Measurements from ENCODE around the gene FAM163B.

The FAM163B gene

DNA sequence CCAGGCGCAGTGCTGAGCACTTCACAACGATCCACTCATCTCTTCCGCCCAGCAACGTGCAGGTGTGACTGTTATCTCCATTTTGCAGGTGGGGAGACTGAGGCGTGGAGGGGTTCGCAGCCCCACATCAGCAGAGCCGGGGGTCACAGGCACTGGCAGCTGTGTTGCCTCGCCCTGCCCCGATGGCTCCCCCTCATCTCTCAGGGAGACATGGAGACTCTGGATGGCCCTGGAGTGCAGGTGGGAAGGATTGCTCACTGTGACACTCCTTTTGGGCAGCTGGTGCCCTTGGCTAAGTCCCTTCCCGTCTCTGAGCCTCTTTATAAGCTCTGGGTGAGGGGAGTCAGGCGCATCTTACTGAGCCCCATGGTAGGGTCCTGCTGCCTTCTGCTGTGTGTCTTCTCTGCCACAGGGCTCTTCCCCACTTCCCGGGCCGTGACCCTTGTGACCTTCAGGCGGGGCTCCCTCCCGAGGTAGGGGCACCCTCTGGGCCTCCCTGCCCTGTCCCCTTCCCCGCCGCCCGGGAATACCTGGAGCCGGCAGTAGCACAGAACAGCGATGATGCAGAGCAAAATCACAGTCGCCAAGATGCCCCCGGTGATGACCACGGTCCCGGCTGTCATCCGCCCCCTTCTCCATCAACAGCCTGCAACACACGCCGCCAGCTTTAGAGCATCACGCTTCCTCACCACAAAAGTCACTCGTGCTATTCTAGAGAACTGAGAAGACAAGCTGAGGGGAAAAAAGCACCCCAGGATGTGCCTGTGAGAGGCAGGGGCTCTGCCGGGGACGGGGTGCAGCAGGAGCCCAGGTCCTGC lies 29.4 kb downstream of the FAM163B start:
- no peak for DNase-seq

DNA sequence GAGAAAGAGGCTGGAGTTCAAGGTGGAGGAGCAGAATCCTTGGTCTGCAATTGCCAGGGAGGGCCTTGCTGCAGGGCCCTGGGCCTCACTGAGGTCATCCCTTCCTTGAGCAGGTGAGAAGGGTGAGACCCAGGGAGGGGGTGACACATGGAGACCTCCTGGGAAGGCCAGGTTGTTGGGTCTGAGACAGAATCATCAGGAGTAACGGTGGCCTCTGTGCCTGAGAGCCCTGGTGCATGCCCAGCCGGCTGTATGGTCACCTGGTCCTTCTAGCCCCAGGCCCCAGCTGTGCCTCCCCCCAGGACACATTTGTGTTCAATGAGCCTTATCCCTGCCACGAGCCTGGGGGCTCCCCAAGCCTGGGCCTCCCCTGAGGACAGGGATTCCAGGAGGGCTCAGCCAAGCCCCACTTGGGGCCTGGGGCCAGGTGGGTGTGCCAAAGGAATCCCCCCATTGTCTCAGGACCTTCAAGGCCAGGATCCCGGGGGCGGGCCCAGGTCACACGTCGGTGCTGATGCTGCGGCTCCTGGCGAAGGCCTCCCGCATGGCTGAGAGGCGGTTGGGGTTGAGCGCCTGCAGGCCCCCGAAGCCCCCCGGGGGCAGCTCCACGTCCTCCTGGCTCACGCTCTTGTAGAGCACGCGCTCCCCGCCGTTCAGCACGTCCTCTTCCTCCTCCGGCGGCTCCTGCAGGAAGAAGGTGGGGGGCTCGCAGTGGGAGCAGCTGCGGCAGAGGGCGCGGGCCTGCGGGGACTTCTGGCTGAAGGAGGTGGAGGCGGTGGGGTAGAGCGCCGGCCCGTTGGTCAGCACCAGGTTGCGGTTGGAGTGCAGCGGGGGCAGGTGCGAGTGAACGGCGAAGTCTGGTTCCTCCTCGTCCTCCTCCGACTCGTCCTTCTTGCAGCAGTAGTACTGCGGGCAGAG lies 30.4 kb downstream of the FAM163B start:
- no peak for DNase-seq

GRCh38 chr9:133577737-133578112 lies 31.5 kb downstream of the FAM163B start:
- DNase-seq = no peak

GRCh38 chr9:133576875-133577736 lies 32.1 kb downstream of the FAM163B start:
- no peak for DNase-seq

DNA sequence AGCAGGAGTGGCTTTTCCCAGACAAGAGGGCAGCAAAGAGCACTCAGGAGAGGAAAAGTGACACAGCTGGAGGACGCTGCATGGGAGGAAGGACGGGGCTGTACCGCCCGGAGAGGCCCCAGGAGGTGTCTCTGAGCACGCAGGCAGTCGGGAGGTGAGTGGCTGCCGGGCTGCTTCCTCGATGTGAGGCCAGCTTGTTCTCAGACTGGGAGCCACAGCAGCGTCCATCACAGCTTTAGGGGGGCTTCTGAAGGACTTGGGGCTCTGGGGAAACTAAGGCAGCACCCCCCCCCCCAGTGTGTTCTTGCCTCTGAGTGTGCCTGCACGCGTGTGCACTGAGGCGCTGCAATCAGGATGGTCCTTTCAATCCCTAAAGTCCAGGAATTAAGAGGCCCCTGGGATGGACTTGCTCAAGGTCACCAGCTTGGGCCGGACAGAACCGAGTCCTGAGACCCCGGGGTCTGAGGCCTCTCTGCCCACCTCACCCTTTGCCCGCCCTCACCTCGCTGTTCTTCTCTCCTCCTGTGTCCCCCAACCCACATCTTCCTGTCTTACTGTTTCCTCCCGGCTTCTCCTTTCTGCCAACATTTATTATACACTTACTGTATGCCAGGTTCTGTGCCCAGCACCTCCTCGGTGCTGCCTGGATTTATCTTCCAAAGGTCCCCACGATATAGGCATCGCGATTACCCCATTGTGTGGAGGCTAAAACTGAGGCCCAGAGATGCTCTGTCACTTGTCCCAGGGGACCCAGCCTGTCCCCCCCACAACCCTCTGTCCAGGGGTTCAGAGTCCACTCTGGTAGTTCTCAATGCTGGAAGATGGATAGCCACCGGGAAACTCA lies 32.9 kb downstream of the FAM163B start:
- no peak for DNase-seq

GRCh38 chr9:133575186-133576030 lies 33.8 kb downstream of the FAM163B start:
- no peak for DNase-seq

DNA sequence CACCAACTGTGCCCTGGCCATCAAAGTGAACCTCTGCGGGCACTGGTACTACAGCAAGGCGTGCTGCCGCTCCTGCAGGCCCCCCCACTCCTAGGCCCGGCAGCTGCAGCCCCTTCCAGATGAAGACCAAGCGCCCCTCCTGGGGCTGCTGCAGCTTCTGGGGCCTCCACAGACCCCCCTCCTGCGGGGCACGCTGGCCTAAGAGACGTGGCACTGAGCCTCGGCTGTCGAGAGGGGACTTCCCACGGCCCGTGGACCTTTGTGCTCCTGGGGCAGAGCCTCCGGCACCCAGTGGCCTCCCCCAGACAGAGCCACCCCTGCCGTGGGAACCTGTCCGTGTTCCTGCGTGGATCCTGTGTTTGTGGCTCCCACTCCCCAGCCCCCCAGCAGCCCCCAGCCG lies 34.4 kb downstream of the FAM163B start:
- DNase-seq = no peak

DNA sequence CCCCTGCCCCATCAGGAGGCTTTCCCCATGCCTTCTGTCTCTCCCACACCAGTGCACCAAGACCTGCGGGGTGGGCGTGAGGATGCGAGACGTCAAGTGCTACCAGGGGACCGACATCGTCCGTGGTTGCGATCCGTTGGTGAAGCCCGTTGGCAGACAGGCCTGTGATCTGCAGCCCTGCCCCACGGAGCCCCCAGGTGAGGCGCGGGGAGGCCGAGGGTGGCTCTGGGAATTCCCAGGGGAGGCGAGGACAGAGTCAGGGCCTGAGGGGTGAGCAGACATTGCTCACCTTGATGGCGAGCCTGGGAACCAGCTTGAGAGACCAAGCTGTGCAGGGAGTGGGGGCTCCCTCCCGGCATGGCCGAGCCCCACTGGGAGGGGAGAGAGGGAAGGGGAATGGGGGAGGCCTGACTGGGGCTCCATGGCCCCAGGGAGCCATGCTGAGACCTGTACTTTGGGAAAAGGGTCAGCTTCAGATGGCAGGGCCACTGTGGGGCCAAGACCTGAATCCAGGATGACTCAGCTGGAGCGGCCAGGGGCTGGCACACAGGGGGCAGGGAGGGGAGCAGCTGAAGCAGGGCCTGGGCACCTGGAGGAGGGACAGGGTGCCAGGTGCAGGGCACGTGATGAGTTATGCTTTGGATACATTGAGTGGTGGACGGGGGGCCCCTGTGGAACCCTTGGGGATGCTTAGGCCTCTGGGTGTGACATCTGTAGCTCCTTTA lies 35.2 kb downstream of the FAM163B start:
- DNase-seq = no peak

GRCh38 chr9:133572821-133573361 lies 36.3 kb downstream of the FAM163B start:
- DNase-seq = no peak

DNA sequence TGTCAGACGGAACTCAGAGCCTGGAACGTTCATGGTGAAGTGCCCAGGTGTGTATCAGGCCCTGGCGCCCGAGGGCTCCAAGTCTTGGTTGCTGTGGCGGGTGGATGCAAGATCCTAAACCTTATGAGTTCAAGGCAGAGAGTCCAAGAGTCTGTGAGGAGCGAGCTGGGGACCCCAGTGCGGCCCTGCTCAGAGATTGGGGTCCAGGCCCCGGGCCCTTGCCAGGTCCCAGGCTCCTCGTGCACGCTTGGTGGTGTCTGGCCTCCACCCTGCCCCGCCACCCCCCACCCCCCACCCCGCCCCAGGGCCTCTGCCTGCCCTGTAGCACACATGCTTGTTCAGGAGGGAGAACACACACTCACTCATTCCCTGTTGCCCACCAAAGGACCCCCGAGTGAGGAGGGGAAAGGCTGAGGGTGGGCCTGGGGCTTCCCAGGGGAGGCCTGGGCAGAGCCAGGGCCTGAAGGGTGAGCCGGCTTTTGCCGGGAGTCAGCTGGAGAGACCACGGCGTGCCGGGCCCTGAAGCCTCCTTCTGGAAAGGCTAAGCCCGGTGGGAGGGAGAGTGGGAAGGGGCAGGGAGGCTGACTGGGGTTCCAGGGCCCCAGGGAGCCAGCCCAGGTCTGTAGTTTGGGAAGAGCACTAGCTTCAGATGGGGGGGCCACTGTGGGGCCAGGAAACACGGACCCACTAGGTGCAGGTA lies 37.1 kb downstream of the FAM163B start:
- DNase-seq = no peak

- no peak for DNase-seq
Measured at GRCh38 chr9:133571391-133571890, 37.7 kb downstream of the FAM163B start.

GRCh38 chr9:133570691-133571080 lies 38.5 kb downstream of the FAM163B start:
- no peak for DNase-seq

DNA sequence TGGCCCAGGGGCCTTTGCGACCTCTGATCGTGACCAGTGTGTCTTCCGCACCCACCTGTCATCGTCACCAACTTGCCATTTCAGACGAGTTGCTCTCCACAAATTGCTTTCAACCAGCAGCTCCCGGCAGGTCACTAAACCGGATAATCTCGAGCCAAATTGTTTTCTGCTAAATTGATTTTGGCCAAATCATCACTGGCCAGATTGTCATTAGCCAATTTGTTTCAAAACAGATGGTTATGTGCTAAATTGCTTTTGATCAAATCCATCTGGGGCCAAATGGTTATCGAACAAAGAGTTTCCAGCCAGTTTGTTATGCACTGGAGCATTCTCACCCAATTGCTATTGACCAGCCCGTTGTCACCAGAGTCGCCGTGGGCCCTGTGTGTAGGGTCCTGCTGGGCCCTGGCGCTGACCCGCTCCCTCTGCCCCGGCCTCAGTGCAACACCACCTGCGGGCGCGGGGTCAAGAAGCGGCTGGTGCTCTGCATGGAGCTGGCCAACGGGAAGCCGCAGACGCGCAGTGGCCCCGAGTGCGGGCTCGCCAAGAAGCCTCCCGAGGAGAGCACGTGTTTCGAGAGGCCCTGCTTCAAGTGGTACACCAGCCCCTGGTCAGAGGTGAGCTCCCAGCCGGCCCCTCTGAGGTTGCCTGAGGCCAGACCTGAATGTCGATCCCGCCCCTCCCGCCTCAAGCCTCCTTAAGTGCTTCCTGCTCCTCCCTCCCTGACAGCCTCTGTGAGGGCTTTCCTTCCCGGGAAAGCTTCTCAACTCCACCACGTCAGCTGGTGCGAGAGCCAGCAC lies 39.1 kb downstream of the FAM163B start:
- no peak for DNase-seq

GRCh38 chr9:133569121-133569785 lies 39.9 kb downstream of the FAM163B start:
- no peak for DNase-seq

DNA sequence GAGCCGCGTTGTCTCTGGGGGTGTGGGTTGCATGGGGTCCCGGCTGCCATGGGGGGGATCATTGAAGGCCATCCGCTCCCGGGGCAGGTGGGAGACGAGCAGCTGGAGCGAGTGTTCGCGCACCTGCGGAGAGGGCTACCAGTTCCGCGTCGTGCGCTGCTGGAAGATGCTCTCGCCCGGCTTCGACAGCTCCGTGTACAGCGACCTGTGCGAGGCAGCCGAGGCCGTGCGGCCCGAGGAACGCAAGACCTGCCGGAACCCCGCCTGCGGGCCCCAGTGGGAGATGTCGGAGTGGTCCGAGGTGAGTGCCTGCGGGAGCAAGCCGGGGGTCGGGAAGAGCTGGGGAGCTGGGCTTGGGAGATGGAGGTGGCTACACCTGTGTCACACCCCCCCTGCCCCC lies 41.0 kb downstream of the FAM163B start:
- DNase-seq = no peak

GRCh38 chr9:133566817-133567216 lies 42.4 kb downstream of the FAM163B start:
- DNase-seq = no peak

- DNase-seq = no peak
Measured at GRCh38 chr9:133566382-133566781, 42.8 kb downstream of the FAM163B start.
